Ovary (tissue), 3 donors: ENCODE measurements around the gene KIAA1217.

Experiments
- EP300 ChIP-seq: sonication (generic); formaldehyde crosslinking; IDR thresholded peaks from one replicate; pipeline ENCODE4 v1.6.1; 2017; ENCODE audit warnings: antibody characterized with exemption
- POLR2A ChIP-seq: fragments of 450-650 bp; IDR thresholded peaks from one replicate; pipeline ENCODE4 v1.6.1; 2017; ENCODE audit warnings: antibody characterized with exemption, mild to moderate bottlenecking, moderate library complexity
- TF ChIP-seq, protein P1 (sequence below), 3 donors: fragments of 450-650 bp in 2 of 3; fragments of 200-600 bp in 1 of 3; IDR thresholded peaks; one replicate each; pipeline versions ENCODE4 v1.5.1 to v1.8.0; 2016 to 2022; ENCODE audit warnings: antibody characterized with exemption in 3 of 3, mild to moderate bottlenecking in 1 of 3
- donor health status: DM: no; HTN: no; CAD: no.

DNA sequence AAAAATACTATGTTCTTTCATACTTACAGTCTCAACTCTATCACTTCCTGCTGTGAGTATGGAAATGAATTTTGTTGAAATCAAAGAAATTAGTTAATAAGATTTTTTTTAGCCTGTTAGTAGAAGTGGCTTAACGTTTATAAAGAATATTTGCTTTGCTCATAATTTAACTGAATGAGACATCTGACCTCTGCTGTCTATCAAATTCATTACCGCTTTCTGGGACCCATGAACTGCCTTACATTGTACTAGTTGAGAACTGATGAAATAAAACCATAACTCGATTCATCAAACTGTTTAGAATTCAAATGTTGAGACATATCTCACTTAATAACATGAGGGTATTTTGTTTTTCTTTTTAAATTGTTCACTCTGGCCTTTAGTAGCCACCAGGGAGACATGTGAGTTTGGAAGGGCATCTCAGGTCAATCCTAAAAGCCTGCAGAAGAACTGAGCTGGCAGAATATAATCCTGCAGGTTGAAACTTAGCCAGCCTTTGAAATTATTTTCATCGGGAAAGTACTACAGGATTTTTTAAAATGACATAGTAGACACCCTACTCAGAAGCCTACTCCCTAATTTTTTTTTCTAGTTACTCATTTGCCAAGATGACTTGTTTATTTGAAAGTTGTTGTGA lies 78.7 kb downstream of the KIAA1217 start:
- TF ChIP-seq, protein P1, sequence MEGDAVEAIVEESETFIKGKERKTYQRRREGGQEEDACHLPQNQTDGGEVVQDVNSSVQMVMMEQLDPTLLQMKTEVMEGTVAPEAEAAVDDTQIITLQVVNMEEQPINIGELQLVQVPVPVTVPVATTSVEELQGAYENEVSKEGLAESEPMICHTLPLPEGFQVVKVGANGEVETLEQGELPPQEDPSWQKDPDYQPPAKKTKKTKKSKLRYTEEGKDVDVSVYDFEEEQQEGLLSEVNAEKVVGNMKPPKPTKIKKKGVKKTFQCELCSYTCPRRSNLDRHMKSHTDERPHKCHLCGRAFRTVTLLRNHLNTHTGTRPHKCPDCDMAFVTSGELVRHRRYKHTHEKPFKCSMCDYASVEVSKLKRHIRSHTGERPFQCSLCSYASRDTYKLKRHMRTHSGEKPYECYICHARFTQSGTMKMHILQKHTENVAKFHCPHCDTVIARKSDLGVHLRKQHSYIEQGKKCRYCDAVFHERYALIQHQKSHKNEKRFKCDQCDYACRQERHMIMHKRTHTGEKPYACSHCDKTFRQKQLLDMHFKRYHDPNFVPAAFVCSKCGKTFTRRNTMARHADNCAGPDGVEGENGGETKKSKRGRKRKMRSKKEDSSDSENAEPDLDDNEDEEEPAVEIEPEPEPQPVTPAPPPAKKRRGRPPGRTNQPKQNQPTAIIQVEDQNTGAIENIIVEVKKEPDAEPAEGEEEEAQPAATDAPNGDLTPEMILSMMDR (IDR thresholded peaks at IDR 0.05) = no peak
- TF ChIP-seq POLR2A = no peak
- TF ChIP-seq EP300 = no peak
